Measurements from ENCODE around the gene COX20. TPM values are rescaled to one million over a fixed set of nuclear protein-coding genes. Genes with fewer than 3 reads are reported as not detected.

The COX20 gene
- total RNA-seq, 1 donor from 2014 or later: 10.4 TPM

DNA sequence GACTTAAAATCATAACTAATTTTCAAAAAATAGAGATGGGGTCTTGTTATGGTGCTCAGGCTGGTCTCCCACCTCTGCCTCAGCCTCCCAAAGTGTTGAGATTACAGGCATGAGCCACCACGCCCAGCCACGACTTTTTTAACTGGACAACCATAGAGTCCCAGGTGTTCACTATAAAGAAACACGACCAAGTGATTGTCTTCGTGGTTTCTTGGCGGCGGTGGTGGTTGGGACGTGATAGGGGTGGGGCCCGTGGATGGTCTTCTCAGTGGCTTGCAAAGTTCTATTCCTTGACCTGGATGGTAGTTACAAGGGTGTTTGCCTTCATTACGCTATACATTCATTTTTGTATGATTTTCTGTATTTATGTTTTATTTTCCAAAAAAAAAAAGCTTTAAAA is 34.6 kb upstream of the COX20 start:
- Histone ChIP-seq H3K27ac (ENCODE audit: low read depth, low read length) (no peak overlapping the region), H3K9me3 (ENCODE audit: control insufficient read depth in 3 of 3, low read length in 3 of 3) (no peaks in the 10 kb centered on the region), H3K4me3 (ENCODE audit: low read length in 3 of 3) (no peak overlapping the region), H3K9ac (ENCODE audit: low read depth in 1 of 3, low read length in 3 of 3) (no peak overlapping the region), H3K27me3 (ENCODE audit: control insufficient read depth in 3 of 3, insufficient read depth in 3 of 3, low read length in 3 of 3) (no peaks in the 10 kb centered on the region), H3K36me3 (ENCODE audit: control insufficient read depth in 3 of 3, insufficient read depth in 3 of 3, low read length in 3 of 3) (no peaks in the 10 kb centered on the region), H3K4me1 (ENCODE audit: control insufficient read depth in 3 of 3, insufficient read depth in 3 of 3, low read length in 3 of 3) (no peaks in the 10 kb centered on the region)

DNA sequence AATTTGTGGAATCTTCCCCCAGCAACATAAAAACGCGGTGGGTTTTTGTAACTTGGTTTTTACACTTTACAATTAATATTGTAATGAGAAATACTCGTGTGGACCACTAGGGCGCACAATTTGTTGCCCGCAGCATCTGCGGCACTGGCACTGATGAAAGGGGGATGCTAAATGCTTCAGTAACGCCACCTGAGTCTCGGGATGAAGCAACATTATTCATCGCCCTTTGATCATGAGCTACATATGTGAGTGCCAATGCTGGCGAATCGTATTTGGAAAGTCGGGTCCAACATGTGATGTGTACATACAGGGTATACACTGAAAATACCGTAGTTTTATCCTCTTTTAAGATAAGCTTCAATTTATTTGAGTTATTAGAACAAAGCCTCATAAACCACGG is 34.2 kb upstream of the COX20 start:
- no peak overlapping the region for H3K9ac ChIP-seq (ENCODE audit: low read depth in 1 of 3, low read length in 3 of 3)
- no peaks in the 10 kb centered on the region for H3K27me3 ChIP-seq (ENCODE audit: control insufficient read depth in 3 of 3, insufficient read depth in 3 of 3, low read length in 3 of 3)
- no peak overlapping the region for H3K27ac ChIP-seq (ENCODE audit: low read depth, low read length)
- H3K4me1 ChIP-seq (ENCODE audit: control insufficient read depth in 3 of 3, insufficient read depth in 3 of 3, low read length in 3 of 3): no peaks in the 10 kb centered on the region
- H3K9me3 ChIP-seq (ENCODE audit: control insufficient read depth in 3 of 3, low read length in 3 of 3): no peaks in the 10 kb centered on the region
- no peak overlapping the region for H3K4me3 ChIP-seq (ENCODE audit: low read length in 3 of 3)
- no peaks in the 10 kb centered on the region for H3K36me3 ChIP-seq (ENCODE audit: control insufficient read depth in 3 of 3, insufficient read depth in 3 of 3, low read length in 3 of 3)

DNA sequence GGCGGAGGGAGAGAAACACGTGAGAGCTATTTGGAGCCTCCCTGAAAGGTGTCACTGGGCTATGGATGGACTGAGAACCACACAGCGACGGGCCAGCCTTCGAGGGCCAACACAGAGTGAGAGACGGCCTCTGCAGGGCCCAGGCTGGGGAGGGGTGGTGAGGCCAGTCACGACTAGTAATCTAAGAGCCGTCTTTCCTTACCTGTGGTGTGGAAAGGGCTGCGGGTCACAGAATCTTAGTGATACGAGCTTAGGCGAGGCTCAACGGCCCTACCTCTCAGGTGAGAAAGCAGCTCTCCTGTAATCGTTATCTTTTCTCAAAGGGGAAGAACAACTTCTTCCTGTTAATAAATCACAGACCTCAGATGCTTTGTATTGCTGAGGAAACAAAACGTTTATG is 33.4 kb upstream of the COX20 start:
- no peak overlapping the region for H3K4me3 ChIP-seq (ENCODE audit: low read length in 3 of 3)
- H3K36me3 ChIP-seq (ENCODE audit: control insufficient read depth in 3 of 3, insufficient read depth in 3 of 3, low read length in 3 of 3): no peaks in the 10 kb centered on the region
- no peak overlapping the region for H3K27ac ChIP-seq (ENCODE audit: low read depth, low read length)
- H3K9me3 ChIP-seq (ENCODE audit: control insufficient read depth in 3 of 3, low read length in 3 of 3): no peaks in the 10 kb centered on the region
- H3K27me3 ChIP-seq (ENCODE audit: control insufficient read depth in 3 of 3, insufficient read depth in 3 of 3, low read length in 3 of 3): no peaks in the 10 kb centered on the region
- H3K9ac ChIP-seq (ENCODE audit: low read depth in 1 of 3, low read length in 3 of 3): no peak overlapping the region
- H3K4me1 ChIP-seq (ENCODE audit: control insufficient read depth in 3 of 3, insufficient read depth in 3 of 3, low read length in 3 of 3): no peaks in the 10 kb centered on the region

- Histone ChIP-seq H3K9ac (ENCODE audit: low read depth in 1 of 3, low read length in 3 of 3) (no peak overlapping the region), H3K36me3 (ENCODE audit: control insufficient read depth in 3 of 3, insufficient read depth in 3 of 3, low read length in 3 of 3) (no peaks in the 10 kb centered on the region), H3K4me1 (ENCODE audit: control insufficient read depth in 3 of 3, insufficient read depth in 3 of 3, low read length in 3 of 3) (no peaks in the 10 kb centered on the region), H3K9me3 (ENCODE audit: control insufficient read depth in 3 of 3, low read length in 3 of 3) (no peaks in the 10 kb centered on the region), H3K27ac (ENCODE audit: low read depth, low read length) (no peak overlapping the region), H3K4me3 (ENCODE audit: low read length in 3 of 3) (no peak overlapping the region), H3K27me3 (ENCODE audit: control insufficient read depth in 3 of 3, insufficient read depth in 3 of 3, low read length in 3 of 3) (no peaks in the 10 kb centered on the region)
Observed at GRCh38 chr1:244802556-244803239, 32.8 kb upstream of the COX20 start.

DNA sequence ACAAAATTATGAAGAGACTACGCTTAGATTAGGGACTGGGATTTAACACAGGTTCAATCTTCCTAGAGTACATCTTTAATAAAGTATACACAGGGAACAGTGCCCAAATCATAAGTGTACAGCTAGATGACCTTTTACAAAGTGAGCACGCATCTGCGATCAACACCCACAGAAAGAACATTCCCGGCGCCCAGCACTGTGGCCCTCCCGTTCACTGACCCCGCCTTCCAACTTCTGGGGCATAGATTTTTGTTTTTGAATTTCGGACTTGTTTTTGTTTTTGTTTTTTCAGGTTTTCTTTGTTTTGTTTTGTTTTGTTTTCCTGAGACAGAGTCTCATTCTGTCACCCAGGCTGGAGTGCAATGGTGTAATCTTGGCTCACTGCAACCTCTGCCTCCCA is 30.6 kb upstream of the COX20 start:
- no peaks in the 10 kb centered on the region for H3K4me1 ChIP-seq (ENCODE audit: control insufficient read depth in 3 of 3, insufficient read depth in 3 of 3, low read length in 3 of 3)

GRCh38 chr1:244807138-244807537 is 28.3 kb upstream of the COX20 start:
- no peaks in the 10 kb centered on the region for H3K36me3 ChIP-seq (ENCODE audit: control insufficient read depth in 3 of 3, insufficient read depth in 3 of 3, low read length in 3 of 3)
- H3K9me3 ChIP-seq (ENCODE audit: control insufficient read depth in 3 of 3, low read length in 3 of 3): no peaks in the 10 kb centered on the region
- no peak overlapping the region for H3K9ac ChIP-seq (ENCODE audit: low read depth in 1 of 3, low read length in 3 of 3)
- H3K27ac ChIP-seq (ENCODE audit: low read depth, low read length): no peak overlapping the region
- H3K4me1 ChIP-seq (ENCODE audit: control insufficient read depth in 3 of 3, insufficient read depth in 3 of 3, low read length in 3 of 3): no peaks in the 10 kb centered on the region
- H3K27me3 ChIP-seq (ENCODE audit: control insufficient read depth in 3 of 3, insufficient read depth in 3 of 3, low read length in 3 of 3): no peaks in the 10 kb centered on the region
- no peak overlapping the region for H3K4me3 ChIP-seq (ENCODE audit: low read length in 3 of 3)

More for the DNA sequence above, 30.6 kb upstream of the COX20 start:
- Histone ChIP-seq H3K36me3 (ENCODE audit: control insufficient read depth in 3 of 3, insufficient read depth in 3 of 3, low read length in 3 of 3) (no peaks in the 10 kb centered on the region), H3K27me3 (ENCODE audit: control insufficient read depth in 3 of 3, insufficient read depth in 3 of 3, low read length in 3 of 3) (no peaks in the 10 kb centered on the region), H3K9ac (ENCODE audit: low read depth in 1 of 3, low read length in 3 of 3) (no peak overlapping the region), H3K27ac (ENCODE audit: low read depth, low read length) (no peak overlapping the region), H3K9me3 (ENCODE audit: control insufficient read depth in 3 of 3, low read length in 3 of 3) (no peaks in the 10 kb centered on the region), H3K4me3 (ENCODE audit: low read length in 3 of 3) (no peak overlapping the region)

DNA sequence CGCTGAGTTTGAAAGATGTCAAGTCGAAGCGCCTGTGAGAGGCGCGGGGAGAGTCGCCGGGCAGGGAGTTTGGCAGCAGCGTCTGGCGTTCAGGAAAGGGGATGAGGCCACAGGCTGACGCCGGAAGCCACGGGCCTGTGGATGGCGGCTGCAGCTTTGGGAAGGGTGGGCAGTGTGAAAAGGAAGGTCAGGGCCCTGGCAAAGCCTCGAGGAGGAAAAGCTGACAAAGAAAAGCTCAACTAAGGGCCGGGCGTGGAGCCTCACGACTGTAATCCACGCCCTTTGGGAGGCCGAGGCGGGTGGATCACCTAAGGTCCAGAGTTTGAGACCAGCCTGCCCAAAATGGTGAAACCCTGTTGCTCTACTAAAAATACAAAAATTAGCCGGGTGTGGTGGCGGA is 25.2 kb upstream of the COX20 start:
- H3K27me3 ChIP-seq (ENCODE audit: control insufficient read depth in 3 of 3, insufficient read depth in 3 of 3, low read length in 3 of 3): peaks cover 0 to 3% (median 0%) of the 10 kb centered on the region in 3 donors
- H3K4me3 ChIP-seq (ENCODE audit: low read length in 3 of 3): no peak overlapping the region
- H3K9me3 ChIP-seq (ENCODE audit: control insufficient read depth in 3 of 3, low read length in 3 of 3): no peaks in the 10 kb centered on the region
- H3K9ac ChIP-seq (ENCODE audit: low read depth in 1 of 3, low read length in 3 of 3): no peak overlapping the region
- no peaks in the 10 kb centered on the region for H3K4me1 ChIP-seq (ENCODE audit: control insufficient read depth in 3 of 3, insufficient read depth in 3 of 3, low read length in 3 of 3)
- H3K36me3 ChIP-seq (ENCODE audit: control insufficient read depth in 3 of 3, insufficient read depth in 3 of 3, low read length in 3 of 3): no peaks in the 10 kb centered on the region
- H3K27ac ChIP-seq (ENCODE audit: low read depth, low read length): no peak overlapping the region

- no peaks in the 10 kb centered on the region for H3K4me1 ChIP-seq (ENCODE audit: control insufficient read depth in 3 of 3, insufficient read depth in 3 of 3, low read length in 3 of 3)
- H3K27me3 ChIP-seq (ENCODE audit: control insufficient read depth in 3 of 3, insufficient read depth in 3 of 3, low read length in 3 of 3): peaks cover 0 to 3% (median 0%) of the 10 kb centered on the region in 3 donors
- no peak overlapping the region for H3K4me3 ChIP-seq (ENCODE audit: low read length in 3 of 3)
- no peak overlapping the region for H3K27ac ChIP-seq (ENCODE audit: low read depth, low read length)
- H3K36me3 ChIP-seq (ENCODE audit: control insufficient read depth in 3 of 3, insufficient read depth in 3 of 3, low read length in 3 of 3): no peaks in the 10 kb centered on the region
- no peak overlapping the region for H3K9ac ChIP-seq (ENCODE audit: low read depth in 1 of 3, low read length in 3 of 3)
- H3K9me3 ChIP-seq (ENCODE audit: control insufficient read depth in 3 of 3, low read length in 3 of 3): no peaks in the 10 kb centered on the region
Observed at GRCh38 chr1:244813327-244813726, 22.1 kb upstream of the COX20 start.

- Histone ChIP-seq H3K27ac (ENCODE audit: low read depth, low read length) (no peak overlapping the region), H3K36me3 (ENCODE audit: control insufficient read depth in 3 of 3, insufficient read depth in 3 of 3, low read length in 3 of 3) (no peaks in the 10 kb centered on the region), H3K4me3 (ENCODE audit: low read length in 3 of 3) (no peak overlapping the region), H3K9me3 (ENCODE audit: control insufficient read depth in 3 of 3, low read length in 3 of 3) (no peaks in the 10 kb centered on the region), H3K9ac (ENCODE audit: low read depth in 1 of 3, low read length in 3 of 3) (no peak overlapping the region), H3K27me3 (ENCODE audit: control insufficient read depth in 3 of 3, insufficient read depth in 3 of 3, low read length in 3 of 3) (peaks cover 0 to 3% (median 0%) of the 10 kb centered on the region in 3 donors), H3K4me1 (ENCODE audit: control insufficient read depth in 3 of 3, insufficient read depth in 3 of 3, low read length in 3 of 3) (no peaks in the 10 kb centered on the region)
Observed at GRCh38 chr1:244815600-244816099, 19.8 kb upstream of the COX20 start.

DNA sequence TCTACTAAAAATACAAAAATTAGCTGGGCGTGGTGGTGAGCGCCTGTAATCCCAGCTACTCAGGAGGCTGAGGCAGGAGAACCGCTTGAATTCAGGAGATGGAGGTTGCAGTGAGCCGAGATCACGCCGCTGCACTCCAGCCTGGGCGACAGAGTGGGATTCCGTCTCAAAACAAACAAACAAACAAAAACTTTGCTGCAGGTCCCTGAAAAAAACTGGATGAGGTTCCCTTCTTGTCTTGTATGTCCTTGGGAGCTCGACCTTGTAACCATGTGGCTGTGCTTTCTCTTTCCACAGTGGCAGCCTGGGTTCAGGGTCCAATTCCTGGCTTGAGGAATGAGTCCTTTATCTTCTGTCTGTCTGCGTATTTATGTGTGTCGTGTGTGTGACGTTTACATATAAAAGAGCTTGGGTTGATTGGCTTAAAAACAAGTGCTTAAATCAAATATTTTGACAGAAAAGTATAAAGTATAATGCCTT is 18.0 kb upstream of the COX20 start:
- H3K9me3 ChIP-seq (ENCODE audit: control insufficient read depth in 3 of 3, low read length in 3 of 3): no peaks in the 10 kb centered on the region
- no peaks in the 10 kb centered on the region for H3K4me1 ChIP-seq (ENCODE audit: control insufficient read depth in 3 of 3, insufficient read depth in 3 of 3, low read length in 3 of 3)
- no peak overlapping the region for H3K4me3 ChIP-seq (ENCODE audit: low read length in 3 of 3)
- no peaks in the 10 kb centered on the region for H3K36me3 ChIP-seq (ENCODE audit: control insufficient read depth in 3 of 3, insufficient read depth in 3 of 3, low read length in 3 of 3)
- H3K9ac ChIP-seq (ENCODE audit: low read depth in 1 of 3, low read length in 3 of 3): no peak overlapping the region
- no peak overlapping the region for H3K27ac ChIP-seq (ENCODE audit: low read depth, low read length)
- H3K27me3 ChIP-seq (ENCODE audit: control insufficient read depth in 3 of 3, insufficient read depth in 3 of 3, low read length in 3 of 3): peaks cover 0 to 3% (median 0%) of the 10 kb centered on the region in 3 donors
